GM12891 (cell line): ENCODE results near the gene MFNG.

Experiments used
- PAX5 ChIP-seq: IDR thresholded peaks from 2 replicates; pipeline ENCODE4 v1.6.1; 2011; ENCODE audit warnings: low read length, moderate library complexity, mild to moderate bottlenecking; ENCODE audit not compliant: insufficient read depth, severe bottlenecking
- POLR2A ChIP-seq: IDR thresholded peaks from 2 replicates; pipeline ENCODE4 v1.6.1; 2011; ENCODE audit warnings: low read depth, low read length, control low read depth
- POLR2AphosphoS5 ChIP-seq: IDR thresholded peaks from 2 replicates; pipeline ENCODE4 v1.6.1; 2011; ENCODE audit warnings: low read depth, low read length, control low read depth
- TAF1 ChIP-seq: IDR thresholded peaks from 2 replicates; pipeline ENCODE4 v1.6.1; 2011; ENCODE audit warnings: low read depth, low read length, control low read depth

- no peak for TF ChIP-seq POLR2A
- TF ChIP-seq POLR2AphosphoS5, result no peak
- TF ChIP-seq PAX5, result no peak
- no peak for TF ChIP-seq TAF1
Observed at GRCh38 chr22:37485395-37486223, 575 bp downstream of the MFNG start.
